GM12878 (cell line): ENCODE measurements around the gene SLC37A2.

Experiments used
- PML ChIP-seq: IDR thresholded peaks from 2 replicates; pipeline ENCODE4 v1.6.1; 2012; ENCODE audit warnings: low read length, inconsistent platforms
- TF ChIP-seq, protein P1 (sequence below): fragments of 450-650 bp; IDR thresholded peaks from 2 replicates; pipeline ENCODE4 v1.6.1; 2017; ENCODE audit warnings: antibody characterized with exemption, mild to moderate bottlenecking, moderate library complexity
- TF ChIP-seq, protein P2 (sequence below), 3 experiments: IDR thresholded peaks in 2 of 3; conservative IDR thresholded peaks in 1 of 3; 2 replicates each; pipeline ENCODE4 v1.5.1; 2011; ENCODE audit warnings: low read depth in 3 of 3, low read length in 3 of 3, mild to moderate bottlenecking in 3 of 3, control low read depth in 2 of 3, moderate library complexity in 2 of 3, inconsistent platforms in 1 of 3, mixed read lengths in 1 of 3; ENCODE audit not compliant: control insufficient read depth in 2 of 3, insufficient read depth in 1 of 3; ENCODE audit errors: extremely low read depth in 1 of 3

DNA sequence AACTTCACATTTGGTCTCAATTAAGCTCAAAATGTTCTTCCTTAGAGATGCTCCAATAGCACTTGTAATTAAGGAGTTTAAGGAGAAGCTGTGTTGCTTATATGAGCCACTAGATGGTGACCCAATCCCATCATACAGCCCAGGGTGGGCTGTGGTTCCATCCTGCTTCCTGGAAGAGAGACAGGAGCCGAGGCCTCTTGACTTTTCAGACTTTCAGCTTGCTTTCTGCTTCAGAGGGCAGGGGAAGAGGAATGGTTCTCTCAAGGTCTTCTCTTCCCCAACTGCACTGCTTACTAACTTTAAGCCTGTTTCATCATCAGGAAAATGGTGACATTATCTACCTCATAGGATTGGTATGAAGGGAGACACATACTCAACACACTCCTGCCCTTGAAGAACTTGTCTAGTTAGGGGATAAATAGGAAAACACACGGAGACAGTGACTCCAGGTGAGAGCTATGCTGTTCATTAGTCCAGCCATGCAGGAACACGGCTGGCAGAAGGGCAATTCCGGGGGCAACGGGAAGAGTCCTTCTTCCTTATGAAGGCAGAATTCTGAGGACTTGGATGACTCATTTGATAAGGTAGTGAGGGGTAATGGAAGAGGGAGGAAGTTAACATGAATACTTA is 28.3 kb downstream of the SLC37A2 start:
- TF ChIP-seq, protein P1, sequence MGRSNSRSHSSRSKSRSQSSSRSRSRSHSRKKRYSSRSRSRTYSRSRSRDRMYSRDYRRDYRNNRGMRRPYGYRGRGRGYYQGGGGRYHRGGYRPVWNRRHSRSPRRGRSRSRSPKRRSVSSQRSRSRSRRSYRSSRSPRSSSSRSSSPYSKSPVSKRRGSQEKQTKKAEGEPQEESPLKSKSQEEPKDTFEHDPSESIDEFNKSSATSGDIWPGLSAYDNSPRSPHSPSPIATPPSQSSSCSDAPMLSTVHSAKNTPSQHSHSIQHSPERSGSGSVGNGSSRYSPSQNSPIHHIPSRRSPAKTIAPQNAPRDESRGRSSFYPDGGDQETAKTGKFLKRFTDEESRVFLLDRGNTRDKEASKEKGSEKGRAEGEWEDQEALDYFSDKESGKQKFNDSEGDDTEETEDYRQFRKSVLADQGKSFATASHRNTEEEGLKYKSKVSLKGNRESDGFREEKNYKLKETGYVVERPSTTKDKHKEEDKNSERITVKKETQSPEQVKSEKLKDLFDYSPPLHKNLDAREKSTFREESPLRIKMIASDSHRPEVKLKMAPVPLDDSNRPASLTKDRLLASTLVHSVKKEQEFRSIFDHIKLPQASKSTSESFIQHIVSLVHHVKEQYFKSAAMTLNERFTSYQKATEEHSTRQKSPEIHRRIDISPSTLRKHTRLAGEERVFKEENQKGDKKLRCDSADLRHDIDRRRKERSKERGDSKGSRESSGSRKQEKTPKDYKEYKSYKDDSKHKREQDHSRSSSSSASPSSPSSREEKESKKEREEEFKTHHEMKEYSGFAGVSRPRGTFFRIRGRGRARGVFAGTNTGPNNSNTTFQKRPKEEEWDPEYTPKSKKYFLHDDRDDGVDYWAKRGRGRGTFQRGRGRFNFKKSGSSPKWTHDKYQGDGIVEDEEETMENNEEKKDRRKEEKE, result no peak
- TF ChIP-seq PML, result no peak
- TF ChIP-seq, protein P2, sequence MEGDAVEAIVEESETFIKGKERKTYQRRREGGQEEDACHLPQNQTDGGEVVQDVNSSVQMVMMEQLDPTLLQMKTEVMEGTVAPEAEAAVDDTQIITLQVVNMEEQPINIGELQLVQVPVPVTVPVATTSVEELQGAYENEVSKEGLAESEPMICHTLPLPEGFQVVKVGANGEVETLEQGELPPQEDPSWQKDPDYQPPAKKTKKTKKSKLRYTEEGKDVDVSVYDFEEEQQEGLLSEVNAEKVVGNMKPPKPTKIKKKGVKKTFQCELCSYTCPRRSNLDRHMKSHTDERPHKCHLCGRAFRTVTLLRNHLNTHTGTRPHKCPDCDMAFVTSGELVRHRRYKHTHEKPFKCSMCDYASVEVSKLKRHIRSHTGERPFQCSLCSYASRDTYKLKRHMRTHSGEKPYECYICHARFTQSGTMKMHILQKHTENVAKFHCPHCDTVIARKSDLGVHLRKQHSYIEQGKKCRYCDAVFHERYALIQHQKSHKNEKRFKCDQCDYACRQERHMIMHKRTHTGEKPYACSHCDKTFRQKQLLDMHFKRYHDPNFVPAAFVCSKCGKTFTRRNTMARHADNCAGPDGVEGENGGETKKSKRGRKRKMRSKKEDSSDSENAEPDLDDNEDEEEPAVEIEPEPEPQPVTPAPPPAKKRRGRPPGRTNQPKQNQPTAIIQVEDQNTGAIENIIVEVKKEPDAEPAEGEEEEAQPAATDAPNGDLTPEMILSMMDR (IDR thresholded peaks at IDR 0.05 in 2 of 3, conservative IDR thresholded peaks at IDR 0.05 in 1 of 3; ENCODE audit: control insufficient read depth in 2 of 3, extremely low read depth in 1 of 3, insufficient read depth in 1 of 3, low read depth in 3 of 3, low read length in 3 of 3), result peak; percentile 43 to 66 (median 54); a peak in 4 of 6 replicates
